Measurements from ENCODE around the gene TOM1. TPM values are rescaled to one million over a fixed set of nuclear protein-coding genes. Genes with fewer than 3 reads are reported as not detected.

Gene TOM1
- total and polyA plus RNA-seq, 10 of the 15 experiments (the other 5 are each of a cell fraction or from before 2014, with no cell fraction given): 2.2 to 64.6 (median 40.3) TPM

DNA sequence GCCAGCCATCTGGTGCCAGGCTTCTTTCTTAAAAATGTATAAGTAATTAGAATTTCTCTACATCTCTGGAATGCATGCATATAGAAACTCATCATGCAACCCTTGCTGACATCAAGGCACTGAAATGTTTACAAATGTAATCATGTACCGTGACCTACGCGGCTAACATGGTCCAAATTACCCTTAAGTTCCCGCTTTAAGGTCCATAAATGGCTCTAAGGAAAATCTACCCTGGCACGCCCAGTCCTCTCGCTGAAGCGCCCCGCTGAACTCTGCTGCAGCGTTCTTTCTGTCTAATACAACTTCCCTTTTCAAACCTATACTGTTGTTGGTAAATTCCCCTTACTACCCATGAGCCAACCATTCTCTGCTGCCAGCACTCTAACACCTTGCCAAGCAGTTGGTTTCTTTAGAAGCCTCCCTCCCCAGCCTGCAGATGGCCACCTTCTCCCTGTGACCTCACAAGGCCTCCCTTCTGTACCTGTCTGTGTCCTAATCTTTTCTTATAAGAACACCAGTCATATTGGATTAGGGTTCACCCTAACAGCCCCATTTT, 67.7 kb downstream of the TOM1 start (continued):
- TF ChIP-seq NBN (IDR thresholded peaks at IDR 0.05): peak; percentile 53; the same call in 1 of the 2 replicates
- TF ChIP-seq MXI1 (IDR thresholded peaks at IDR 0.05; ENCODE audit: low read depth, low read length): no peak
- TF ChIP-seq, protein P1, sequence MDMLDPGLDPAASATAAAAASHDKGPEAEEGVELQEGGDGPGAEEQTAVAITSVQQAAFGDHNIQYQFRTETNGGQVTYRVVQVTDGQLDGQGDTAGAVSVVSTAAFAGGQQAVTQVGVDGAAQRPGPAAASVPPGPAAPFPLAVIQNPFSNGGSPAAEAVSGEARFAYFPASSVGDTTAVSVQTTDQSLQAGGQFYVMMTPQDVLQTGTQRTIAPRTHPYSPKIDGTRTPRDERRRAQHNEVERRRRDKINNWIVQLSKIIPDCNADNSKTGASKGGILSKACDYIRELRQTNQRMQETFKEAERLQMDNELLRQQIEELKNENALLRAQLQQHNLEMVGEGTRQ (IDR thresholded peaks at IDR 0.05; ENCODE audit: borderline replicate concordance, low read depth, low read length): no peak
- no peak for TF ChIP-seq POLR2AphosphoS2 (IDR thresholded peaks at IDR 0.05; ENCODE audit: low read depth, low read length)
- TF ChIP-seq, protein P2, sequence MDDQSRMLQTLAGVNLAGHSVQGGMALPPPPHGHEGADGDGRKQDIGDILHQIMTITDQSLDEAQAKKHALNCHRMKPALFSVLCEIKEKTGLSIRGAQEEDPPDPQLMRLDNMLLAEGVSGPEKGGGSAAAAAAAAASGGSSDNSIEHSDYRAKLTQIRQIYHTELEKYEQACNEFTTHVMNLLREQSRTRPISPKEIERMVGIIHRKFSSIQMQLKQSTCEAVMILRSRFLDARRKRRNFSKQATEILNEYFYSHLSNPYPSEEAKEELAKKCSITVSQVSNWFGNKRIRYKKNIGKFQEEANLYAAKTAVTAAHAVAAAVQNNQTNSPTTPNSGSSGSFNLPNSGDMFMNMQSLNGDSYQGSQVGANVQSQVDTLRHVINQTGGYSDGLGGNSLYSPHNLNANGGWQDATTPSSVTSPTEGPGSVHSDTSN (IDR thresholded peaks at IDR 0.05; ENCODE audit: insufficient replicate concordance, low read depth, low read length): no peak

DNA sequence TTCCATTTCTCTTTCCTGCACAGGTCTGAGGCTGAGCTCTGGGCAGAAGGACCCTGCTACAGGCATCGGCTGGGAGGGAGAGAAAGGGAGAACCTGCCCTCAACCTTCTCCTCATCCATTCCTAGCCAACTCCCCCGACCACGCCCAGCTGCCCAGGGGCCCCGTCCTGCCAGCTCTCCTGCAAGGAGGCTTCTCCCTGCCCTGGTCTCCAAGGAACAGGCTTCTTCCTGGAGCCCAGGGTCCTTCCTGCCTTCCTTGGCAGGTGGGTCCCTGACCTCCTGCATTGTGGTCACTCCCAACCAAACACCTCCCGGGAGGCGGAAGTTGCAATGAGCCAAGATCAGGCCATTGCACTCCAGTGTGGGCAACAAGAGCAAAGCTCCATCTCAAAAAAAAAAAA, 68.7 kb downstream of the TOM1 start:
- Histone ChIP-seq H3K4me2 (ENCODE audit: control insufficient read depth, insufficient read depth) (no peak overlapping the region), H3K9ac (ENCODE audit: control insufficient read depth, insufficient read depth, low read length) (no peak overlapping the region)
- FAIRE-seq: no peak
- TF ChIP-seq ZNF217 (IDR thresholded peaks at IDR 0.05) (no peak), POLR2A (IDR thresholded peaks at IDR 0.05; ENCODE audit: low read depth, low read length) (no peak), CHD4 (IDR thresholded peaks at IDR 0.05) (no peak), EP300 (IDR thresholded peaks at IDR 0.05; ENCODE audit: borderline replicate concordance in 1 of 2, control insufficient read depth in 1 of 2, low read depth in 2 of 2, low read length in 2 of 2) (no peak), CREM (IDR thresholded peaks at IDR 0.05; ENCODE audit: low read depth) (no peak), MEF2A (IDR thresholded peaks at IDR 0.05; ENCODE audit: insufficient read depth, low read depth, low read length) (no peak)
- TF ChIP-seq, protein P3, sequence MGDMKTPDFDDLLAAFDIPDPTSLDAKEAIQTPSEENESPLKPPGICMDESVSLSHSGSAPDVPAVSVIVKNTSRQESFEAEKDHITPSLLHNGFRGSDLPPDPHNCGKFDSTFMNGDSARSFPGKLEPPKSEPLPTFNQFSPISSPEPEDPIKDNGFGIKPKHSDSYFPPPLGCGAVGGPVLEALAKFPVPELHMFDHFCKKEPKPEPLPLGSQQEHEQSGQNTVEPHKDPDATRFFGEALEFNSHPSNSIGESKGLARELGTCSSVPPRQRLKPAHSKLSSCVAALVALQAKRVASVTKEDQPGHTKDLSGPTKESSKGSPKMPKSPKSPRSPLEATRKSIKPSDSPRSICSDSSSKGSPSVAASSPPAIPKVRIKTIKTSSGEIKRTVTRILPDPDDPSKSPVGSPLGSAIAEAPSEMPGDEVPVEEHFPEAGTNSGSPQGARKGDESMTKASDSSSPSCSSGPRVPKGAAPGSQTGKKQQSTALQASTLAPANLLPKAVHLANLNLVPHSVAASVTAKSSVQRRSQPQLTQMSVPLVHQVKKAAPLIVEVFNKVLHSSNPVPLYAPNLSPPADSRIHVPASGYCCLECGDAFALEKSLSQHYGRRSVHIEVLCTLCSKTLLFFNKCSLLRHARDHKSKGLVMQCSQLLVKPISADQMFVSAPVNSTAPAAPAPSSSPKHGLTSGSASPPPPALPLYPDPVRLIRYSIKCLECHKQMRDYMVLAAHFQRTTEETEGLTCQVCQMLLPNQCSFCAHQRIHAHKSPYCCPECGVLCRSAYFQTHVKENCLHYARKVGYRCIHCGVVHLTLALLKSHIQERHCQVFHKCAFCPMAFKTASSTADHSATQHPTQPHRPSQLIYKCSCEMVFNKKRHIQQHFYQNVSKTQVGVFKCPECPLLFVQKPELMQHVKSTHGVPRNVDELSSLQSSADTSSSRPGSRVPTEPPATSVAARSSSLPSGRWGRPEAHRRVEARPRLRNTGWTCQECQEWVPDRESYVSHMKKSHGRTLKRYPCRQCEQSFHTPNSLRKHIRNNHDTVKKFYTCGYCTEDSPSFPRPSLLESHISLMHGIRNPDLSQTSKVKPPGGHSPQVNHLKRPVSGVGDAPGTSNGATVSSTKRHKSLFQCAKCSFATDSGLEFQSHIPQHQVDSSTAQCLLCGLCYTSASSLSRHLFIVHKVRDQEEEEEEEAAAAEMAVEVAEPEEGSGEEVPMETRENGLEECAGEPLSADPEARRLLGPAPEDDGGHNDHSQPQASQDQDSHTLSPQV (IDR thresholded peaks at IDR 0.05): no peak
- TF ChIP-seq, protein P2 (IDR thresholded peaks at IDR 0.05; ENCODE audit: insufficient replicate concordance, low read depth, low read length): no peak

More for the DNA sequence above, 68.7 kb downstream of the TOM1 start:
- in situ Hi-C loops (cut with MboI): no loop called here
- ATAC-seq (no peak), DNase-seq (ENCODE audit: low read depth, low spot score) (no peak)
- CTCF ChIA-PET: interaction anchor here (0.5 to 1.8 kb wide), 5 partner anchors 12 to 230 kb away, joined by 3 to 10 read pairs (median 3); partner anchors contain the start of gene HMOX1
- no peak overlapping the region for H3K4me3 ChIP-seq
- BruUV-seq (replicated peaks): no TSS peak
- SMC1A ChIA-PET (ENCODE audit: uncharacterized antibody, unreplicated experiment): interaction anchor here (0.6 to 4.6 kb wide), 6 partner anchors 8 to 42 kb away, joined by 3 to 20 read pairs (median 4); partner anchors contain the start of gene HMOX1
- RAD21 ChIA-PET (ENCODE audit: unreplicated experiment): interaction anchor here (0.6 to 4.5 kb wide), 4 partner anchors 15 to 62 kb away, joined by 3 to 38 read pairs (median 3); no protein-coding TSS in a partner anchor
- no peaks in the 10 kb centered on the region for H3K79me2 ChIP-seq (ENCODE audit: control insufficient read depth, insufficient read depth, low read length)
- H3K36me3 ChIP-seq (ENCODE audit: control insufficient read depth in 2 of 2, insufficient read depth in 2 of 2, low read length in 1 of 2): no peaks in the 10 kb centered on the region
- H3K9me3 ChIP-seq (replicated peaks; ENCODE audit: control insufficient read depth, insufficient read depth, low read length): no peaks in the 10 kb centered on the region
- H3K4me1 ChIP-seq (ENCODE audit: control insufficient read depth, insufficient read depth, low read length): peaks cover 15% of the 10 kb centered on the region
- no peaks in the 10 kb centered on the region for H4K20me1 ChIP-seq (ENCODE audit: control insufficient read depth, insufficient read depth)
- H3K27ac ChIP-seq (ENCODE audit: control insufficient read depth, insufficient read depth): no peak overlapping the region
- intact Hi-C loops (cut with micrococcal nuclease; ENCODE audit: unreplicated experiment): no loop called here
- H3K27me3 ChIP-seq (replicated peaks in 1 of 2; ENCODE audit: control insufficient read depth in 2 of 2, insufficient read depth in 2 of 2, low read length in 1 of 2): no peaks in the 10 kb centered on the region
- 80% methylated on average over 6 of the region's 6 CpGs for WGBS (ENCODE audit: insufficient coverage, insufficient replicate concordance, low lambda C conversion rate, missing lambda C conversion rate)
- POLR2A ChIA-PET: interaction anchor here (0.6 to 1.5 kb wide), 4 partner anchors 9 to 177 kb away, joined by 3 to 7 read pairs (median 4); no protein-coding TSS in a partner anchor
- H2AFZ ChIP-seq (ENCODE audit: control insufficient read depth, low read depth, low read length): no peak overlapping the region

All from GM12878 (cell line).